ENCODE results near the gene DSE.
"Not testable (repeated sequence)": the region's sequence is repeated elsewhere in the genome, so short reads cannot be mapped to it uniquely, and the experiment has no call there.

The DSE gene

DNA sequence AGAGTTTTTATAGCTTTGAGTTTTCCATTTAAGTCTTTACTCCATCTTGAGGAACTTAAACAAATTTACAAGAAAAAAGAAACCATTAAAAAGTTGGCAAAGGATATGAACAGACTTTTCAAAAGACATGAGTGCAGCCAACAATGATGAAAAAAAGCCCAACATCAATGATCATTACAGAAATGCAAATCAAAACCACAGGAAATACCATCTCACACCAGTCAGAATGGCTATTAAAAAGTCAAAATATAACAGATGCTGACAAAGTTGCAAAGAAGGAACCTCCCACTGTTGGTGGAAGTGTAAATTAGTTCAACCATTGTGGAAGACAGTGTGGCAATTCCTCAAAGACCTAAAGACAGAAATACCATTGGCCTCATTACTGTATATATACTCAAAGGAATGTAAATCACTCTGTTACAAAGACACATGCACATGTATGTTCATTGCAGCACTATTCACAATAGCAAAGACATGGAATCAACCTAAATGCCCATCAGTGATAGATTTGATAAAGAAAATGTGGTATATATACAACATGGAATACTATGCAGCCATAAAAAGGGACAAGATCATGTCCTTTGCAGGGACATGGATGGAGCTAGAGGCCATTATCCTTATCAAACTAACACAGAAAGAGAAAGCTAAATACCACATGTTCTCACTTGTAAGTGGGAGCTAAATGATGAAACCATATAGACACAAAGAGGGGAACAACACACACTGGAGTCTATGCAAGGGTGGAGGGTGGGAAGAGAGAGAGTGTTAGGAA, 35.9 kb upstream of the DSE start:
- not testable (repeated sequence) for H3K4me1 ChIP-seq (ENCODE audit: control insufficient read depth, insufficient read depth, low read length, unreplicated experiment); H3K27ac ChIP-seq (ENCODE audit: low read depth, low read length); H3K27me3 ChIP-seq (ENCODE audit: insufficient read depth, low read length); H3K4me3 ChIP-seq (ENCODE audit: low read depth, low read length); H3K79me2 ChIP-seq (ENCODE audit: control insufficient read depth, insufficient read depth, low read length, unreplicated experiment); H2AFZ ChIP-seq (ENCODE audit: low read length, unreplicated experiment); H3K36me3 ChIP-seq (ENCODE audit: insufficient read depth, low read length)

DNA sequence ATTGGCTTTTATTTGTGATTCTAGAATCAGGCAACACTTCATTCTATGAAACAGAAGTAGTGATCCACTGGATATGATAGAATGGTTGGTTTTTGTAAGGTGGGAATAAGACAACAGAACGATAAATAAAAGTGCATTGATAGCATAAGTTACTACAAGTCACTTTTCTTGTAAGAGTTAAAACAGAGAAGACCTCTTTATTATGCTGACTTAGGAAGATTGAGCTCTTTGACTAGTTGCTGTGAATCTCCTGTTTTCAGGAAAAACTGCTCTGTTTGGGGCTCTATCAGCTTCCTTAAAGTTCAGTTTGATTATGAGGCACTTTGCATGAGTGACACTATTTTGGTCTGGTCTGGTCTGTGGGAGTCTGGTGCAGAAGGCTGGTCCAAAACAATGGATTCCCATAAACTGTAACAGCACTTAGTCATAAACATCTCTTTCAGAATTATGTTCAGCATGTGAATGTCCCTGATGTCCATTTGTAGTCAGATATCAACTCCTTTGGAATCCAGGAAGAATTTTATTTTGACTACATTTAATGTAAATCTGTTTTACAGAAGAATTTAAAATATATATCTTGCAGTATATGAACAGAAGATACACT, 35.0 kb upstream of the DSE start:
- H3K36me3 ChIP-seq (ENCODE audit: insufficient read depth, low read length), result no peaks in the 10 kb centered on the region
- H3K4me1 ChIP-seq (ENCODE audit: control insufficient read depth, insufficient read depth, low read length, unreplicated experiment), result no peaks in the 10 kb centered on the region
- no peak overlapping the region for H3K4me3 ChIP-seq (ENCODE audit: low read depth, low read length)
- no peak overlapping the region for H2AFZ ChIP-seq (ENCODE audit: low read length, unreplicated experiment)
- H3K27ac ChIP-seq (ENCODE audit: low read depth, low read length), result no peak overlapping the region
- H3K79me2 ChIP-seq (ENCODE audit: control insufficient read depth, insufficient read depth, low read length, unreplicated experiment), result no peaks in the 10 kb centered on the region
- H3K27me3 ChIP-seq (ENCODE audit: insufficient read depth, low read length), result no peaks in the 10 kb centered on the region

DNA sequence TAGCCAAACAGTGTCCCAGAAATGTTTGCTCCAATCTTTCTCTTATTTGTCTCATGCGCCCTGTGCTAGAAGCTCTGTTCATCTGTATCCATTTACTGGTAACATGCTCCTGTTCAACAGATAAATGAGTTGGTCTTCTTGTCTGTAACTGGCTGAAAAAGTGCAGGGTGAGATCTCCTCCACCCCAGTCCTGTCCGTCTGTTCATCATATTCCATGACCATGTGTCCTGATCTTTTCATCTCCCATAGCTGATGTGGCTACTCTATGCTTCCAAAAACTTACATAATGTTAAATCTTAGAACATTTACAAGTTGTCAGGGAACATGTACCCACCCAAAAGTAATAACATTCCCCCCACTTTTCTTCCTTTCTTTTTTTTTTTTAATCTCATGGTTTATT, 31.8 kb upstream of the DSE start:
- no peaks in the 10 kb centered on the region for H3K36me3 ChIP-seq (ENCODE audit: insufficient read depth, low read length)
- no peak overlapping the region for H2AFZ ChIP-seq (ENCODE audit: low read length, unreplicated experiment)
- no peak overlapping the region for H3K4me3 ChIP-seq (ENCODE audit: low read depth, low read length)
- H3K79me2 ChIP-seq (ENCODE audit: control insufficient read depth, insufficient read depth, low read length, unreplicated experiment), result no peaks in the 10 kb centered on the region
- no peaks in the 10 kb centered on the region for H3K27me3 ChIP-seq (ENCODE audit: insufficient read depth, low read length)
- H3K27ac ChIP-seq (ENCODE audit: low read depth, low read length), result no peak overlapping the region
- H3K4me1 ChIP-seq (ENCODE audit: control insufficient read depth, insufficient read depth, low read length, unreplicated experiment), result no peaks in the 10 kb centered on the region

DNA sequence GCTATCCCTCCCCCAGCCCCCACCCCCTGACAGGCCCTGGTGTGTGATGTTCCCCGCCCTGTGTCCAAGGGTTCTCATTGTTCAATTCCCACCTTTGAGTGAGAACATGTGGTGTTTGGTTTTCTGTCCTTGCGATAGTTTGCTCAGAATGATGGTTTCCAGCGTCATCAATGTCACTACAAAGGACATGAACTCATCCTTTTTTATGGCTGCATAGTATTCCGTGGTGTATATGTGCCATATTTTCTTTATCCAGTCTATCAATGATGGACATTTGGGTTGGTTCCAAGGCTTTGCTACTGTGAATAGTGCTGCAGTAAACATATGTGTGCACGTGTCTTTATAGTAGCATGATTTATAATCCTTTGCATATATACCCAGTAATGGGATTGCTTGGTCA, 30.1 kb upstream of the DSE start:
- H3K79me2 ChIP-seq (ENCODE audit: control insufficient read depth, insufficient read depth, low read length, unreplicated experiment); H3K27me3 ChIP-seq (ENCODE audit: insufficient read depth, low read length): not testable (repeated sequence)

DNA sequence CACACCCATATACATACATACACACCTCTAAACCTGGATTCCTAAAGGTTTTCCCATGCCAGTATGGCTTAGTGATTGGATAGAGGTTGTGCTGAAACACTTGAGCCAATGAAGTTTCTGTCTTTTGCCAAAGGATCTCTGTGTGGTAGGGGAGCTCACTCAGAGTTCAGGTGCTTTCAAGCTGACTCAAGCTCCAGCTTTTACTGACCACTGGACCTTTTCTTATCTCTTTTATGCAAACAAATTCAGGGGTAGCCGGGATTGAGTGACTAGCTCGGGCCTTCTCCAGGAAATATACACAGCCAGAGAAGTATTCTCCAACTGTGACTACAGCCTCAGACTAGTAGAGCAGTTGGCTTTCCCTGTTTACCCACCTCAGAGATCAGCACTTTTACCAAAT, 21.5 kb upstream of the DSE start:
- no peaks in the 10 kb centered on the region for H3K79me2 ChIP-seq (ENCODE audit: control insufficient read depth, insufficient read depth, low read length, unreplicated experiment)
- no peak overlapping the region for H3K27ac ChIP-seq (ENCODE audit: low read depth, low read length)
- no peak overlapping the region for H3K4me3 ChIP-seq (ENCODE audit: low read depth, low read length)
- H3K4me1 ChIP-seq (ENCODE audit: control insufficient read depth, insufficient read depth, low read length, unreplicated experiment), result peaks cover 12% of the 10 kb centered on the region
- H3K27me3 ChIP-seq (ENCODE audit: insufficient read depth, low read length), result no peaks in the 10 kb centered on the region
- no peaks in the 10 kb centered on the region for H3K36me3 ChIP-seq (ENCODE audit: insufficient read depth, low read length)
- H2AFZ ChIP-seq (ENCODE audit: low read length, unreplicated experiment), result no peak overlapping the region

More for the DNA sequence above, 30.1 kb upstream of the DSE start:
- not testable (repeated sequence) for H3K27ac ChIP-seq (ENCODE audit: low read depth, low read length); H3K36me3 ChIP-seq (ENCODE audit: insufficient read depth, low read length); H3K4me1 ChIP-seq (ENCODE audit: control insufficient read depth, insufficient read depth, low read length, unreplicated experiment); H3K4me3 ChIP-seq (ENCODE audit: low read depth, low read length); H2AFZ ChIP-seq (ENCODE audit: low read length, unreplicated experiment)

DNA sequence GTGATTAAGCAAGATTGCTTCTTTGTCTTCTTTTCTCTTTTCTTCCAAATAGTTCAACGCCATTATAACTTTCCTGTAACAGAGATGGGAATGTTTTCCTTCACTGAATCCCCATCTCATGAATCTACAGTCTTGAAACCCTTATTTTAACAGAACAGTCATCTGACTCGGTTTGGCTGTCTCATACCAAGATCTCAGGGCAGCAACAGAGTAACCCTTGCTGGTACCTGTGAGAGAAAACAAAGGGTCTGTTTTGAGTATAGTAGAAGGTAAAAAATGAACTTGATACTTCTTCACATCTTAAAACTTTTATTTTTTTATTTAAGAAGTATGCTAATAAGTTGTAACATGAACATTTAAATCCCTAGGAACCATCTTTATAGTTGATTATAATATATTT, 19.6 kb upstream of the DSE start:
- Histone ChIP-seq H3K4me1 (ENCODE audit: control insufficient read depth, insufficient read depth, low read length, unreplicated experiment) (peaks cover 12% of the 10 kb centered on the region), H3K79me2 (ENCODE audit: control insufficient read depth, insufficient read depth, low read length, unreplicated experiment) (no peaks in the 10 kb centered on the region), H3K36me3 (ENCODE audit: insufficient read depth, low read length) (no peaks in the 10 kb centered on the region), H3K27ac (ENCODE audit: low read depth, low read length) (no peak overlapping the region), H3K27me3 (ENCODE audit: insufficient read depth, low read length) (no peaks in the 10 kb centered on the region), H2AFZ (ENCODE audit: low read length, unreplicated experiment) (no peak overlapping the region), H3K4me3 (ENCODE audit: low read depth, low read length) (no peak overlapping the region)

DNA sequence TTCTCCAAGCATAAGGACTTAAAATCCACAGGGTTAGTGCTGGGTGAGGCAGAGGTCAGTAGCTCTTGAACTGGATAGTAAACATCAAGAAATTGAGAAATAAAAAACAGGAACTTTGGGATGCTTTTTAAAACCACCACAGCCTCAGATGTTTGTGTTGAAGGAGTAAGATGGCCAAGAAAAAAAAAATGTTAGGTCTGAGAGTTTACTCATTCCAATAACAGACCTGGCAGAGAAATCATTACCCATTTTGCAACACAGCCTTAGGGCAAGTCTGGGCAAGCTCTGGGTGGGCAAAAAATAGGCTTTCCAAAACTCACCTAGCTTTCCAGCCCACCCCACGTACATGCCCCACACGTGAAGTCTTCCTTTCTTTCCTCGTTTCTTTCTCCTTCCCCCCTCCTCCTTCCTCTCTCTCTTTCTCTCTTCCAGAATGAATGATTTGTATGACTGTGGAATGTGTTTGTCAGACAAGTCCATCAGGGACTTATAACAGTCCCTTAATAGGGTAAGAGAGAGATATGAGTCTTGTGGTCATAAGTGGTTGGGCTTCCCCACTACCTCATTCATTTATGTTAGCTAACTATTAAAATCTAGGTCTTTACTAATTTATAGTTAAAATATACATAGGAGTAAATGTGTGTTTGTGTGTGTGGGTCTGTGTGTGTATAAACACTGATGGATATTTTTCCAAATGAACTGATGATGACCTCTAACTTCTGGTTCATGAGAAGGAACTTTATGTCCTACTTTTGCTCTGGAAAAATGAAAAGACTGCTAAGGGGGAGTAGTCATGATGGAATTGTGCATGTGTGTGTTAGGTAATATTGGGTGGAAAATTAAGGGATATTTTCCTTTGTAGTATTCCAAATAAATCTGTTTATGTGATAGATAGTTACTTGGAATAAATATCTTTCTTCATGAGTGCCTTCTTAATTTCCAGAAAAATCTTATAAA, 18.0 kb upstream of the DSE start:
- Histone ChIP-seq H3K4me1 (ENCODE audit: control insufficient read depth, insufficient read depth, low read length, unreplicated experiment) (peaks cover 12% of the 10 kb centered on the region), H3K27ac (ENCODE audit: low read depth, low read length) (peak overlapping the region; percentile 53)

DNA sequence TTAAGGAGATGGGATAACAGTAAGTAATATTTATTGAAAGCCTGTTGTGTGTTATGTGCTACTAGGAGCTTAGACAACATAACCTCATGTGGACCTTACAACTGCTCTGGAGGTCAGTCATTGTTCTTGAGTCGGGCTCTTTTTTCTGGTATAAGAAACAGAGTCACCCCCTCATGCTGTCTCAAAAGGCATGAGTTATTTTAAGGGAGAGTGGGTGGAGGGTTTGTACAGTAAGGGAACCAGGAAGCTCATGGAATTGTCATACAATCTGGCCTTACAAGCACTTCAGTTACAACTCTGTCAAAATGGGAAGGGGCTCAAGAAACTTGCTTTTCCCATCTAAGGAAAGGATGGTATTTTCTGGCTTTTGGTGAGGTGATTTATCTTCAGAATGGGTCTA, 16.5 kb upstream of the DSE start:
- Histone ChIP-seq H3K27me3 (ENCODE audit: insufficient read depth, low read length) (no peaks in the 10 kb centered on the region), H3K4me1 (ENCODE audit: control insufficient read depth, insufficient read depth, low read length, unreplicated experiment) (peaks cover 12% of the 10 kb centered on the region), H2AFZ (ENCODE audit: low read length, unreplicated experiment) (peak overlapping the region; percentile 8), H3K4me3 (ENCODE audit: low read depth, low read length) (no peak overlapping the region), H3K79me2 (ENCODE audit: control insufficient read depth, insufficient read depth, low read length, unreplicated experiment) (no peaks in the 10 kb centered on the region), H3K36me3 (ENCODE audit: insufficient read depth, low read length) (no peaks in the 10 kb centered on the region), H3K27ac (ENCODE audit: low read depth, low read length) (no peak overlapping the region)

More for the DNA sequence above, 18.0 kb upstream of the DSE start:
- Histone ChIP-seq H3K27me3 (ENCODE audit: insufficient read depth, low read length) (no peaks in the 10 kb centered on the region), H3K4me3 (ENCODE audit: low read depth, low read length) (no peak overlapping the region), H3K36me3 (ENCODE audit: insufficient read depth, low read length) (no peaks in the 10 kb centered on the region), H3K79me2 (ENCODE audit: control insufficient read depth, insufficient read depth, low read length, unreplicated experiment) (no peaks in the 10 kb centered on the region), H2AFZ (ENCODE audit: low read length, unreplicated experiment) (peak overlapping the region; percentile 2)

DNA sequence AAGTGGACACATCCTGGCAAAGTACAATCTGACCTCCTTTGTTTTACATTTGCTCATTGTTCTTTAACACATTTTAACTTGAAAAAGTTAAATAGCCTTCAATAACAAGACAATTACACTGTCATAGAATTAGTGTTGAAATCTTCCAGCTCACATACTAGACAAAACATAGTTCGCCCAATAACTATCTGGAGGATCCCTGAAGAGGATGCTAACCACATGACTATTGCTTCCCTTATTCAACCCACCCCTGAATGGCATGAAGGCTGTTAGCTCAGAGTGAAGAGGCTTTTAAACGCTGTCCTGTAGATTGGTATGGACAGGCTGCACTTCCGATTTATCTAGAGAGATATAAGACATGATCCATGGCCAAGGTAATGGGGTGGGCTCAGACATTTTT, 15.0 kb upstream of the DSE start:
- peaks cover 12% of the 10 kb centered on the region for H3K4me1 ChIP-seq (ENCODE audit: control insufficient read depth, insufficient read depth, low read length, unreplicated experiment)
- no peak overlapping the region for H2AFZ ChIP-seq (ENCODE audit: low read length, unreplicated experiment)
- no peaks in the 10 kb centered on the region for H3K36me3 ChIP-seq (ENCODE audit: insufficient read depth, low read length)
- no peaks in the 10 kb centered on the region for H3K79me2 ChIP-seq (ENCODE audit: control insufficient read depth, insufficient read depth, low read length, unreplicated experiment)
- H3K27ac ChIP-seq (ENCODE audit: low read depth, low read length), result no peak overlapping the region
- H3K27me3 ChIP-seq (ENCODE audit: insufficient read depth, low read length), result no peaks in the 10 kb centered on the region
- H3K4me3 ChIP-seq (ENCODE audit: low read depth, low read length), result no peak overlapping the region

DNA sequence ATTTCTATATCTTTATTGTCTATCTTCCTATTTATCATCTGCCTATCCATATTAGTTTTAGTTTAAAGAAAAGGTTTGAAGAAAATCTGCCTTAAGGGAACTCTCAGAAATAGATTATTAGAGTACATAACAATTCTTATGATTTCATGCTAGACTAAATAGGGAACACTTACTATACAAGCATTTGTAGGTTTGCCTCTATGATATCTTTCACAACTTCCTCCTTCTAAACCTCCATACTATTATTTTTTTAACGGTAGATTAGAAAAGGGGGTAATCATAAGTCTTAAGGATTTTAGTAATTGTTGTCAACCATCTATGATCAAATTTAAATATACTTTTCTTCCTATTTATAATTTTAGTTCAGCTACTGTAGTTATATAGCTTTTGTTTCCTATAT, 11.6 kb upstream of the DSE start:
- Histone ChIP-seq H3K79me2 (ENCODE audit: control insufficient read depth, insufficient read depth, low read length, unreplicated experiment) (no peaks in the 10 kb centered on the region), H3K27me3 (ENCODE audit: insufficient read depth, low read length) (no peaks in the 10 kb centered on the region), H3K27ac (ENCODE audit: low read depth, low read length) (no peak overlapping the region), H3K4me3 (ENCODE audit: low read depth, low read length) (no peak overlapping the region), H2AFZ (ENCODE audit: low read length, unreplicated experiment) (no peak overlapping the region), H3K36me3 (ENCODE audit: insufficient read depth, low read length) (no peaks in the 10 kb centered on the region), H3K4me1 (ENCODE audit: control insufficient read depth, insufficient read depth, low read length, unreplicated experiment) (peaks cover 12% of the 10 kb centered on the region)

All from ACC112 (cell line).